Ectodermal cell (in vitro differentiated cells): Measurements from ENCODE around the gene PLEKHG5. TPM values are rescaled to one million over a fixed set of nuclear protein-coding genes. Genes with fewer than 3 reads are reported as not detected.

ENCODE experiments used
- H3K27ac ChIP-seq: 2 replicates; pipeline ENCODE4 v1.7.0; 2013; ENCODE audit warnings: mild to moderate bottlenecking, low read depth, low read length; ENCODE audit not compliant: insufficient read depth, poor library complexity, severe bottlenecking
- H3K27me3 ChIP-seq: 2 replicates; pipeline ENCODE4 v1.7.0; 2013; ENCODE audit warnings: mild to moderate bottlenecking, low read length; ENCODE audit not compliant: insufficient read depth, control insufficient read depth, poor library complexity, severe bottlenecking
- H3K36me3 ChIP-seq: one replicate; pipeline ENCODE4 v1.7.0; 2013; ENCODE audit warnings: low read length; ENCODE audit not compliant: control insufficient read depth, insufficient read depth
- H3K4me1 ChIP-seq: one replicate; pipeline ENCODE4 v1.7.0; 2013; ENCODE audit warnings: low read length; ENCODE audit not compliant: control insufficient read depth, insufficient read depth
- H3K4me3 ChIP-seq: 2 replicates; pipeline ENCODE4 v1.7.0; 2013; ENCODE audit warnings: low read depth, low read length, control low read depth; ENCODE audit not compliant: insufficient read depth
- H3K9me3 ChIP-seq: 2 replicates; pipeline ENCODE4 v1.7.0; 2013; ENCODE audit warnings: mild to moderate bottlenecking, low read length, moderate library complexity; ENCODE audit not compliant: control insufficient read depth
- WGBS, 2 experiments: methylation state at CpG; one replicate each; pipeline ENCODE4 v1.1.7; 2013; ENCODE audit warnings: missing lambda C conversion rate in 2 of 2; 5-methylcytosine and 5-hydroxymethylcytosine counted together
- polyA plus RNA-seq, 4 experiments: library from polyadenylated mRNA; stranded (reverse); fragments of 50-300 nt; gene quantifications; one replicate each; pipeline ENCODE4 v1.2.3, GENCODE V29; 2013

The PLEKHG5 gene, protein sequence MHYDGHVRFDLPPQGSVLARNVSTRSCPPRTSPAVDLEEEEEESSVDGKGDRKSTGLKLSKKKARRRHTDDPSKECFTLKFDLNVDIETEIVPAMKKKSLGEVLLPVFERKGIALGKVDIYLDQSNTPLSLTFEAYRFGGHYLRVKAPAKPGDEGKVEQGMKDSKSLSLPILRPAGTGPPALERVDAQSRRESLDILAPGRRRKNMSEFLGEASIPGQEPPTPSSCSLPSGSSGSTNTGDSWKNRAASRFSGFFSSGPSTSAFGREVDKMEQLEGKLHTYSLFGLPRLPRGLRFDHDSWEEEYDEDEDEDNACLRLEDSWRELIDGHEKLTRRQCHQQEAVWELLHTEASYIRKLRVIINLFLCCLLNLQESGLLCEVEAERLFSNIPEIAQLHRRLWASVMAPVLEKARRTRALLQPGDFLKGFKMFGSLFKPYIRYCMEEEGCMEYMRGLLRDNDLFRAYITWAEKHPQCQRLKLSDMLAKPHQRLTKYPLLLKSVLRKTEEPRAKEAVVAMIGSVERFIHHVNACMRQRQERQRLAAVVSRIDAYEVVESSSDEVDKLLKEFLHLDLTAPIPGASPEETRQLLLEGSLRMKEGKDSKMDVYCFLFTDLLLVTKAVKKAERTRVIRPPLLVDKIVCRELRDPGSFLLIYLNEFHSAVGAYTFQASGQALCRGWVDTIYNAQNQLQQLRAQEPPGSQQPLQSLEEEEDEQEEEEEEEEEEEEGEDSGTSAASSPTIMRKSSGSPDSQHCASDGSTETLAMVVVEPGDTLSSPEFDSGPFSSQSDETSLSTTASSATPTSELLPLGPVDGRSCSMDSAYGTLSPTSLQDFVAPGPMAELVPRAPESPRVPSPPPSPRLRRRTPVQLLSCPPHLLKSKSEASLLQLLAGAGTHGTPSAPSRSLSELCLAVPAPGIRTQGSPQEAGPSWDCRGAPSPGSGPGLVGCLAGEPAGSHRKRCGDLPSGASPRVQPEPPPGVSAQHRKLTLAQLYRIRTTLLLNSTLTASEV
- 20.6 TPM for polyA plus RNA-seq (2013, experiment 1 of 4)
- polyA plus RNA-seq (2013, experiment 2 of 4) = 23.6 TPM
- polyA plus RNA-seq (2013, experiment 3 of 4) = 19.4 TPM
- 23.1 TPM for polyA plus RNA-seq (2013, experiment 4 of 4)

GRCh38 chr1:6491480-6491962, at the start of gene PLEKHG5:
Gene PLEKHG5 (minus strand): TSS chr1:6491667. CDS start chr1:6477571, 14,096 bp downstream.
- peaks cover 17% of the 10 kb centered on the region for H3K4me1 ChIP-seq
- no peak within 1 kb of the TSS for H3K27ac ChIP-seq
- H3K4me3 ChIP-seq = peak within 1 kb of the TSS; percentile 60
- H3K9me3 ChIP-seq = no peaks in the 10 kb centered on the region
- 51 to 57% methylated on average over 6 of the region's 6 CpGs for WGBS, 2 experiments
- no peaks in the 10 kb centered on the region for H3K36me3 ChIP-seq
- peaks cover 20% of the 10 kb centered on the region for H3K27me3 ChIP-seq

- Histone ChIP-seq H3K9me3 (no peaks in the 10 kb centered on the region), H3K36me3 (peaks cover 9% of the 10 kb centered on the region), H3K4me1 (no peaks in the 10 kb centered on the region), H3K27ac (no peak overlapping the region), H3K27me3 (no peaks in the 10 kb centered on the region), H3K4me3 (no peak overlapping the region)
- 70% methylated on average over 2 to 3 of the region's 3 CpGs for WGBS, 2 experiments
These were observed 47.5 kb upstream of the PLEKHG5 start for GRCh38 chr1:6538956-6539355.

GRCh38 chr1:6536291-6536690, 44.8 kb upstream of the PLEKHG5 start:
- Histone ChIP-seq H3K27ac (no peak overlapping the region), H3K4me1 (no peaks in the 10 kb centered on the region), H3K36me3 (peaks cover 22% of the 10 kb centered on the region), H3K27me3 (no peaks in the 10 kb centered on the region), H3K9me3 (no peaks in the 10 kb centered on the region), H3K4me3 (no peak overlapping the region)
- 76 to 89% methylated on average over 1 to 5 of the region's 5 CpGs for WGBS, 2 experiments

DNA sequence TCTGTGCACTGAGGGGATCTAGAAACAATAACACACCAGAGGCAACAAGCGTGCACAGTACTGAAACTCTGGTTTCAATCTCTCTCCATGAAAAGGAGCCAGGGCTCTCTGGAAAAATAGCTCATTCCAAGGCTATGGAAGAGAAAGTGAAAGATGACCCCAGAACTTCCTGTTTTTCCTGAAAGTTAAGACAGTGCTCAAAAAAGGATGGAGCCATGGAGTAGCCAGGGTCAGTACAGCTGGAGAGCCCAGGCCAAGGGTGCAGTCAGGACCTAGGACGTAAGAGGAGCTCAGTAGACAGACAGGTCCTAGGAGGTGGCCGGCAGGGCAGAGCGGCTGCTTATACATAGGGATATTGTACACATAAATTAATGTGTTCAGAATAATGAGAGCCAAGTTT, 43.7 kb upstream of the PLEKHG5 start:
- H3K4me3 ChIP-seq = no peak overlapping the region
- no peaks in the 10 kb centered on the region for H3K27me3 ChIP-seq
- H3K4me1 ChIP-seq = no peaks in the 10 kb centered on the region
- H3K27ac ChIP-seq = no peak overlapping the region
- peaks cover 31% of the 10 kb centered on the region for H3K36me3 ChIP-seq
- no peaks in the 10 kb centered on the region for H3K9me3 ChIP-seq
- 97 to 98% methylated on average over 4 of the region's 4 CpGs for WGBS, 2 experiments

- H3K36me3 ChIP-seq = peaks cover 33% of the 10 kb centered on the region
These were observed 42.9 kb upstream of the PLEKHG5 start for GRCh38 chr1:6534248-6534822.

DNA sequence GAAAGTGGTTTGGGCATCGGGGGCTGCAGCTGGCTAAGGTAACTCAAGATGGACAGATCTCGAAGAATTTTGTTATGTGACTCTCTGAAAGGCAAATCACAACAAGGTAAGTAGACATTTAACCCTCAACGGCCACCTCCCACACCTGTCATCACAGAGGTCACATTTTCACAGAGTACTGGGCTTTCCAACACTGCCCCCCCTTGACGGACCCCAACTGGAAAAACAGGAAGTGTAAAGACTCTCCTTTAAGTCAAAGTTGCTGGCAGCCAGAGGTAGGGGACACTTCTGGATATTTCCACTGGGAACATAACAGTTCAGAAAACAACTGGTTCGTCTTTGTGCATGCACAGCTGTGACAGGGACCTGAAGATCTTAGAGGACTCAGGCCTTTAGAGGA, 40.5 kb upstream of the PLEKHG5 start:
- no peak overlapping the region for H3K27ac ChIP-seq
- H3K4me1 ChIP-seq = no peaks in the 10 kb centered on the region
- 96% methylated on average over 5 of the region's 5 CpGs for WGBS, 2 experiments
- H3K9me3 ChIP-seq = no peaks in the 10 kb centered on the region
- H3K27me3 ChIP-seq = no peaks in the 10 kb centered on the region
- peaks cover 41% of the 10 kb centered on the region for H3K36me3 ChIP-seq
- H3K4me3 ChIP-seq = no peak overlapping the region

More at GRCh38 chr1:6534248-6534822, 42.9 kb upstream of the PLEKHG5 start:
- Histone ChIP-seq H3K4me3 (no peak overlapping the region), H3K27ac (no peak overlapping the region), H3K4me1 (no peaks in the 10 kb centered on the region), H3K9me3 (no peaks in the 10 kb centered on the region), H3K27me3 (no peaks in the 10 kb centered on the region)
- 88 to 91% methylated on average over 8 of the region's 8 CpGs for WGBS, 2 experiments

GRCh38 chr1:6530504-6531160, 39.2 kb upstream of the PLEKHG5 start:
- no peaks in the 10 kb centered on the region for H3K27me3 ChIP-seq
- no peaks in the 10 kb centered on the region for H3K9me3 ChIP-seq
- H3K36me3 ChIP-seq = peaks cover 50% of the 10 kb centered on the region
- H3K27ac ChIP-seq = no peak overlapping the region
- WGBS, 2 experiments = 96 to 97% methylated on average over 13 of the region's 13 CpGs
- H3K4me1 ChIP-seq = no peaks in the 10 kb centered on the region
- no peak overlapping the region for H3K4me3 ChIP-seq

- Histone ChIP-seq H3K4me3 (no peak overlapping the region), H3K27ac (no peak overlapping the region), H3K9me3 (no peaks in the 10 kb centered on the region), H3K4me1 (no peaks in the 10 kb centered on the region), H3K36me3 (peaks cover 51% of the 10 kb centered on the region), H3K27me3 (no peaks in the 10 kb centered on the region)
- 94 to 96% methylated on average over 7 of the region's 7 CpGs for WGBS, 2 experiments
These were observed 37.0 kb upstream of the PLEKHG5 start for GRCh38 chr1:6528492-6528891.

GRCh38 chr1:6526316-6526715, 34.8 kb upstream of the PLEKHG5 start:
- H3K27me3 ChIP-seq = no peaks in the 10 kb centered on the region
- H3K36me3 ChIP-seq = peaks cover 33% of the 10 kb centered on the region
- no peaks in the 10 kb centered on the region for H3K9me3 ChIP-seq
- WGBS, 2 experiments = 90 to 93% methylated on average over 11 of the region's 11 CpGs
- H3K4me3 ChIP-seq = no peak overlapping the region
- H3K27ac ChIP-seq = no peak overlapping the region
- peaks cover 2% of the 10 kb centered on the region for H3K4me1 ChIP-seq
